ENCODE measurements around the gene GPR183.

DNA sequence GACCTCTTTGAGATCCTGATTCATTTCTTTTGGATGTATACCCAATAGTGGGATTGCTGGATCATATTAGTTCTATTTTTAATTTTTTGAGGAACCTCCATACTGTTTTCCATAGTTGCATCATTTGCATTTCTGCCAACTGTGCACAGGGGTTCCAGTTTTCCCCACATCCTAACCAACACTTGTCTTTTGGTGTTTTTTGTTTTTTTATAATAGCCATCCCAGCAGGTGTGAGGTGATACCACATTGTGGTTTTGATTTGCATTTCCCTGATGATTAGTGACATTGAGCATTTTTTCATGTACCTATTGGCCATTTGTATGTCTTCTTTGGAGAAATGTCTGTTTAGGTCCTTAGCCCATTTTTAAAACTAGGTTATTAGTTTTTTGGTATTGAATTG lies 18.8 kb upstream of the GPR183 start:
- TF ChIP-seq, protein P1, sequence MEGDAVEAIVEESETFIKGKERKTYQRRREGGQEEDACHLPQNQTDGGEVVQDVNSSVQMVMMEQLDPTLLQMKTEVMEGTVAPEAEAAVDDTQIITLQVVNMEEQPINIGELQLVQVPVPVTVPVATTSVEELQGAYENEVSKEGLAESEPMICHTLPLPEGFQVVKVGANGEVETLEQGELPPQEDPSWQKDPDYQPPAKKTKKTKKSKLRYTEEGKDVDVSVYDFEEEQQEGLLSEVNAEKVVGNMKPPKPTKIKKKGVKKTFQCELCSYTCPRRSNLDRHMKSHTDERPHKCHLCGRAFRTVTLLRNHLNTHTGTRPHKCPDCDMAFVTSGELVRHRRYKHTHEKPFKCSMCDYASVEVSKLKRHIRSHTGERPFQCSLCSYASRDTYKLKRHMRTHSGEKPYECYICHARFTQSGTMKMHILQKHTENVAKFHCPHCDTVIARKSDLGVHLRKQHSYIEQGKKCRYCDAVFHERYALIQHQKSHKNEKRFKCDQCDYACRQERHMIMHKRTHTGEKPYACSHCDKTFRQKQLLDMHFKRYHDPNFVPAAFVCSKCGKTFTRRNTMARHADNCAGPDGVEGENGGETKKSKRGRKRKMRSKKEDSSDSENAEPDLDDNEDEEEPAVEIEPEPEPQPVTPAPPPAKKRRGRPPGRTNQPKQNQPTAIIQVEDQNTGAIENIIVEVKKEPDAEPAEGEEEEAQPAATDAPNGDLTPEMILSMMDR (IDR thresholded peaks at IDR 0.05; ENCODE audit: insufficient read depth, low read length, poor library complexity, severe bottlenecking): no peak
- TF ChIP-seq EZH2phosphoT487 (conservative IDR thresholded peaks at IDR 0.05; ENCODE audit: low read length): no peak
